Right lobe of liver (tissue), 6 donors: ENCODE data around the gene VAC14. TPM values are rescaled to one million over a fixed set of nuclear protein-coding genes. Genes with fewer than 3 reads are reported as not detected.
"Not testable (repeated sequence)": the region's sequence is repeated elsewhere in the genome, so short reads cannot be mapped to it uniquely, and the experiment has no call there.

Experiments
- ATAC-seq, 4 donors: fragments of 200-7000 bp; cut with Tn5 transposase; one replicate each; pipeline ENCODE4 v1.9.1; 2020; ENCODE audit warnings: mild to moderate bottlenecking in 4 of 4, moderate library complexity in 4 of 4
- DNase-seq, 3 donors: peaks; one replicate each; pipeline ENCODE4 v3.0.0-alpha.2; 2020
- H3K27ac ChIP-seq, 3 donors: fragments of 200-600 bp; one replicate each; pipeline ENCODE4 v1.8.0; 2022
- H3K27me3 ChIP-seq, 2 donors: fragments of 200-600 bp; one replicate each; pipeline ENCODE4 v1.8.0; 2022
- H3K36me3 ChIP-seq, 4 donors: fragments of 200-600 bp; sonication (generic) in 1 of 4; one replicate each; pipeline versions ENCODE4 v1.5.1 to v1.8.0; 2017 to 2022; ENCODE audit warnings: control low read depth in 1 of 4
- H3K4me1 ChIP-seq, 4 donors: fragments of 200-600 bp; sonication (generic) in 1 of 4; one replicate each; pipeline versions ENCODE4 v1.5.1 to v1.8.0; 2017 to 2022; ENCODE audit warnings: control low read depth in 1 of 4
- H3K4me3 ChIP-seq, 3 donors: fragments of 200-600 bp; one replicate each; pipeline ENCODE4 v1.8.0; 2022
- H3K9me3 ChIP-seq, 4 donors: fragments of 200-600 bp; sonication (generic) in 1 of 4; one replicate each; pipeline versions ENCODE4 v1.5.1 to v1.8.0; 2017 to 2022; ENCODE audit warnings: control low read depth in 1 of 4
- CTCF ChIP-seq, 4 donors: fragments of 200-600 bp in 3 of 4; fragments of 450-650 bp in 1 of 4; IDR thresholded peaks; one replicate each; pipeline versions ENCODE4 v1.5.1 to v1.8.0; 2016 to 2022; ENCODE audit warnings: antibody characterized with exemption in 4 of 4, mild to moderate bottlenecking in 2 of 4
- POLR2A ChIP-seq: fragments of 450-650 bp; IDR thresholded peaks from one replicate; pipeline ENCODE4 v1.6.1; 2017; ENCODE audit warnings: antibody characterized with exemption, mild to moderate bottlenecking
- WGBS: methylation state at CpG from one replicate; pipeline ENCODE4 v1.1.6; 2018; ENCODE audit warnings: low coverage, low lambda C conversion rate; ENCODE audit not compliant: insufficient coverage; ENCODE audit errors: missing lambda C conversion rate; 5-methylcytosine and 5-hydroxymethylcytosine counted together
- intact Hi-C, 2 donors: fragments of 100-400 bp; cut with DNase I; formaldehyde crosslinking; loops; one replicate each; pipeline versions ENCODE4 v1.11.2 to v1.14.1; 2022
- total RNA-seq, 6 experiments: library from RNA; depleted of rRNA in 2 of 6; stranded (reverse); fragments of >200 nt in 2 of 6; fragmentation: NEBNext Ultra II Directional in 3 of 6; extraction: Animal tissue kit (Norgen Biotek cat#: 25700) in 3 of 6; gene quantifications; one replicate each; pipeline versions ENCODE4 v1.1.0 to v1.2.4, GENCODE V29; 2016 to 2023
- donor health status: DM: no; HTN: yes; CAD: no.
- donor health status: DM: no; HTN: no; CAD: no.
- donor health status: DM: no; HTN: no; CAD: no.
- donor health status: DM: no; HTN: yes; CAD: no.
- donor health status: DM: no; HTN: yes; CAD: no.

The VAC14 gene
- total RNA-seq, 6 experiments from 2014 or later = 14.3 to 40.2 (median 23.4) TPM

- DNase-seq = no peak
- Histone ChIP-seq H3K4me1 (no peaks in the 10 kb centered on the region), H3K4me3 (no peak overlapping the region), H3K9me3 (no peaks in the 10 kb centered on the region), H3K27me3 (no peaks in the 10 kb centered on the region), H3K27ac (no peak overlapping the region), H3K36me3 (no peaks in the 10 kb centered on the region)
- intact Hi-C loops = no loop called here
- 53% methylated on average over 3 of the region's 10 CpGs for WGBS
- ATAC-seq = no peak
- TF ChIP-seq POLR2A (no peak), CTCF (IDR thresholded peaks at IDR 0.05) (no peak)
Observed at GRCh38 chr16:70644763-70645597, 156.0 kb downstream of the VAC14 start.

- H3K4me1 ChIP-seq, H3K36me3 ChIP-seq, H3K4me3 ChIP-seq, H3K9me3 ChIP-seq, H3K27ac ChIP-seq, DNase-seq, ATAC-seq, H3K27me3 ChIP-seq, intact Hi-C loops: not testable (repeated sequence)
- 87% methylated on average over 5 of the region's 7 CpGs for WGBS
Observed at GRCh38 chr16:70643264-70643663, 157.7 kb downstream of the VAC14 start.

GRCh38 chr16:70642633-70643032 is 158.3 kb downstream of the VAC14 start:
- DNase-seq (no peak), ATAC-seq (no peak)
- TF ChIP-seq CTCF (IDR thresholded peaks at IDR 0.05) (no peak), POLR2A (no peak)
- intact Hi-C loops = no loop called here
- no peaks in the 10 kb centered on the region for H3K36me3 ChIP-seq
- H3K4me3 ChIP-seq = no peak overlapping the region
- H3K27ac ChIP-seq = no peak overlapping the region
- H3K9me3 ChIP-seq = no peaks in the 10 kb centered on the region
- 100% methylated on average over 1 of the region's 1 CpG for WGBS
- H3K4me1 ChIP-seq = no peaks in the 10 kb centered on the region
- no peaks in the 10 kb centered on the region for H3K27me3 ChIP-seq

GRCh38 chr16:70638814-70639792 is 161.9 kb downstream of the VAC14 start:
- no peak overlapping the region for H3K27ac ChIP-seq
- intact Hi-C loops = no loop called here
- no peak for TF ChIP-seq POLR2A
- TF ChIP-seq CTCF (IDR thresholded peaks at IDR 0.05) = no peak
- DNase-seq = no peak
- ATAC-seq = peak in 2 of 4 donors; percentile 21 to 37
- H3K36me3 ChIP-seq = no peaks in the 10 kb centered on the region
- H3K9me3 ChIP-seq = no peaks in the 10 kb centered on the region
- 72% methylated on average over 10 of the region's 18 CpGs for WGBS
- H3K4me3 ChIP-seq = no peak overlapping the region
- no peaks in the 10 kb centered on the region for H3K27me3 ChIP-seq
- H3K4me1 ChIP-seq = no peaks in the 10 kb centered on the region

Other genes with a start within 250 kb of the VAC14 start
- gene IL34, start 154.6 kb downstream of the VAC14 start, total RNA-seq = 1 to 10 TPM in 1 of 6 experiments, under 1 TPM in 5; 0.27 to 1.1 (median 0.49) TPM
- gene MTSS2, start 115.1 kb downstream of the VAC14 start, total RNA-seq = 100 to 1,000 TPM in 2 of 6 experiments, 10 to 100 TPM in 4; 28.5 to 117 (median 80.2) TPM